Thoracic aorta (tissue), 2 donors: ENCODE data around the gene ID3. TPM values are rescaled to one million over a fixed set of nuclear protein-coding genes. Genes with fewer than 3 reads are reported as not detected.

Experiments used
- ATAC-seq: fragments of 150-250 bp; one replicate; pipeline ENCODE4 v1.8.0; 2017; ENCODE audit warnings: low read depth; ENCODE audit not compliant: insufficient number of reproducible peaks, low FRiP score
- DNase-seq: peaks from one replicate; pipeline ENCODE4 v3.0.0-alpha.2; 2020; ENCODE audit warnings: low spot score
- H3K27ac ChIP-seq, 2 donors: fragments of 200-600 bp; sonication (generic); 1 replicate in 1 of 2; 2 replicates in 1 of 2; pipeline ENCODE4 v1.5.1; 2016; ENCODE audit warnings: mild to moderate bottlenecking in 2 of 2, moderate library complexity in 2 of 2
- H3K27me3 ChIP-seq: fragments of 200-600 bp; sonication (generic); replicated peaks from 2 replicates; pipeline ENCODE4 v1.6.0; 2016; ENCODE audit warnings: mild to moderate bottlenecking; ENCODE audit not compliant: insufficient read depth
- H3K36me3 ChIP-seq: fragments of 200-600 bp; sonication (generic); one replicate; pipeline ENCODE4 v1.5.1; 2016
- H3K4me1 ChIP-seq, 2 donors: fragments of 200-600 bp; sonication (generic); 1 replicate in 1 of 2; 2 replicates in 1 of 2; pipeline versions ENCODE4 v1.5.1 to v1.6.0; 2016; ENCODE audit warnings: low read depth in 2 of 2, mild to moderate bottlenecking in 1 of 2; ENCODE audit not compliant: control insufficient read depth in 1 of 2
- H3K4me3 ChIP-seq: fragments of 200-600 bp; sonication (generic); 2 replicates; pipeline ENCODE4 v1.5.1; 2016; ENCODE audit warnings: mild to moderate bottlenecking
- H3K9me3 ChIP-seq: fragments of 200-600 bp; sonication (generic); 2 replicates; pipeline ENCODE4 v1.5.1; 2016
- CTCF ChIP-seq: fragments of 200-600 bp; sonication (generic); IDR thresholded peaks from one replicate; pipeline ENCODE4 v1.5.1; 2019; ENCODE audit warnings: antibody characterized with exemption
- total RNA-seq, 2 donors: library from RNA; depleted of rRNA; stranded (reverse); fragments of >200 nt; gene quantifications; one replicate each; pipeline versions ENCODE4 v1.1.0 to v1.2.3, GENCODE V29; 2016

ID3 gene
- total RNA-seq, 2 donors from 2014 or later: 309 to 692 TPM

DNA sequence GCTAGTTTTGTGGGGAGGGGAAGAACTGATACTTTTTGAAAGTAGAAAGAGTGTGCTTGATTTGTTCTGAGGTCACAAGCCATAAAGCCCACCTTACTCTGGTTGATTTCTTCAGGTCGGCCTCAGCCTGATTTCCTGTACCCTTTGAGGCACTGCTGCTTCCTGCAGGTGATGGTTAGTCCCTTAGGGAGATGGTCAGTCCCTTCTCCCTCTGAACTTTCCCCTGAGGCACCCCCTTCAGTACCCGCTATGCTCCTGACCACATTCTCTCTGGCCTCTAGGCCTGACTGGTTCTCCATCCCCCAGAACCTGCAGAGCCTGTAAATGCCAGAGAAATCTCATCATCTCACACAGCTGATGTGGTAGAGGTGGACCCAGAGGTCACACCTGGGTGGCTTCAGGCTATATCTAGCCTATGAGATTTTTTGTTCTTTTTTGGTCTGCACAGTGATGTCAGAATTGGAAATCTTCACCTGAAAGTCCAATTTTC is 15.0 kb upstream of the ID3 start:
- H3K36me3 ChIP-seq: no peaks in the 10 kb centered on the region
- DNase-seq (no peak), ATAC-seq (no peak)
- no peaks in the 10 kb centered on the region for H3K9me3 ChIP-seq
- H3K4me1 ChIP-seq: peaks cover 27 to 52% of the 10 kb centered on the region in 2 donors
- H3K4me3 ChIP-seq: no peak overlapping the region
- TF ChIP-seq CTCF: no peak
- no peaks in the 10 kb centered on the region for H3K27me3 ChIP-seq
- peak overlapping the region; percentile 95 for H3K27ac ChIP-seq

DNA sequence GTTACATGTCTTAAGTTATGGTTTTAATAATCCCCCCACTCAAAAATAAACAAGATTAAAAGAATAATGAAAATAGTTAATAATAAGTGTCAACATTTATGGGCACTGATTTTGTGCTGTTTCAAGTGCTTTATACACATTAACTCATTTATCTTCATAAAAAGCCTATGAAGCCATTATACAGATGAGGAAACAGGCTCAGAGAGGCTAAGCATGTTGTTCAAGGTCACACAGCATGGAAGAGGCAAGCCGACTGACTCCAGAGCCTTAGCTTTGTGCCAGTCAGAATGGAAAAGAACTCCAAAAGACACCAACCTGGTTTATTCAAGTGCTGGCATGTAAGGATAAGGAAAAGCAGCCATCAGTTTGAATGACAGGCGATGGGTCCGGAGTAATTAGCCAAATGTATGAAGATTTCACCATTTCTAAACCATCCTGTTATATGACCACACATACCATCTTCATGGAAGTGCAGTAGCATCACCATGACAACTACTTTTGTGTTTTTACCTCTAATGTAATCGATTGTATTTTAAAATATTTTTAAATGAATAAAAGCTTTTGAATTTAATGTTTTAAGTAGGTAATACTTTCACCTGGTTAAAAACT is 14.4 kb upstream of the ID3 start:
- TF ChIP-seq CTCF: no peak
- DNase-seq: no peak
- peak overlapping the region; percentile 95 for H3K27ac ChIP-seq
- no peaks in the 10 kb centered on the region for H3K27me3 ChIP-seq
- no peaks in the 10 kb centered on the region for H3K36me3 ChIP-seq
- ATAC-seq: no peak
- peaks cover 24 to 52% of the 10 kb centered on the region in 2 donors for H3K4me1 ChIP-seq
- no peaks in the 10 kb centered on the region for H3K9me3 ChIP-seq
- no peak overlapping the region for H3K4me3 ChIP-seq

DNA sequence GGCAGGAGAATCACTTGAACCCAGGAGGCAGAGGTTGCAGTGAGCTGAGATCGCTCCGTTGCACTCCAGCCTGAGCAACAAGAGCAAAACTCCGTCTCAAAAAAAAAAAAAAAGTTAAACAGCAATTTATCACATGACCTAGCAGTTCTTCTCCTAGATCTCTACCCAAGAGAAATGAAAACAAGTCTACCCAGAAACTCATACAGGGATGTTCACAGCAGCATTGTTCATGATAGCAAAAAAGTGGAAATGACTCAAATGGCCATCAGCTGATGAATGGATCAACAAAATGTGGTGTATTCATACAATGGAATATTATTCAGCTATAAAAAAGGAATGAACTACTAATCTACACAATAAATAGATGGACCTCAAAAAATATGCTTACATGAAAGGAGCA is 12.2 kb upstream of the ID3 start:
- H3K36me3 ChIP-seq: no peaks in the 10 kb centered on the region
- TF ChIP-seq CTCF: no peak
- ATAC-seq: no peak
- no peak overlapping the region for H3K27ac ChIP-seq
- no peak for DNase-seq
- H3K27me3 ChIP-seq: no peaks in the 10 kb centered on the region
- H3K4me3 ChIP-seq: no peak overlapping the region
- no peaks in the 10 kb centered on the region for H3K9me3 ChIP-seq
- H3K4me1 ChIP-seq: peaks cover 12 to 49% of the 10 kb centered on the region in 2 donors

- no peak overlapping the region for H3K4me3 ChIP-seq
- TF ChIP-seq CTCF: no peak
- H3K27me3 ChIP-seq: no peaks in the 10 kb centered on the region
- H3K27ac ChIP-seq: peak overlapping the region in 1 of 2 donors; percentile 81
- no peaks in the 10 kb centered on the region for H3K9me3 ChIP-seq
- peaks cover 3 to 48% of the 10 kb centered on the region in 2 donors for H3K4me1 ChIP-seq
- DNase-seq (no peak), ATAC-seq (no peak)
- H3K36me3 ChIP-seq: no peaks in the 10 kb centered on the region
Measured at GRCh38 chr1:23570001-23570691, 10.8 kb upstream of the ID3 start.

- no peaks in the 10 kb centered on the region for H3K9me3 ChIP-seq
- DNase-seq (no peak), ATAC-seq (peak; percentile 3)
- H3K27ac ChIP-seq: peak overlapping the region; percentile 81 to 86
- no peaks in the 10 kb centered on the region for H3K27me3 ChIP-seq
- TF ChIP-seq CTCF: no peak
- H3K36me3 ChIP-seq: no peaks in the 10 kb centered on the region
- H3K4me3 ChIP-seq: peak overlapping the region; percentile 76
- H3K4me1 ChIP-seq: peaks cover 12 to 52% of the 10 kb centered on the region in 2 donors
Measured at GRCh38 chr1:23568608-23569383, 9.5 kb upstream of the ID3 start.
